ENCODE measurements around the gene RPL39L.

Gene RPL39L

GRCh38 chr3:187112934-187113793 lies 26.1 kb downstream of the RPL39L start:
- no peaks in the 10 kb centered on the region for H3K79me1 ChIP-seq (ENCODE audit: low read length)
- no CpG with 5 or more reads among the region's 2 CpGs for WGBS (ENCODE audit: extremely low coverage, insufficient coverage, low lambda C conversion rate)
- H2BK5ac ChIP-seq (ENCODE audit: low read length) = no peak overlapping the region
- no peaks in the 10 kb centered on the region for H3K79me2 ChIP-seq (ENCODE audit: control insufficient read depth, insufficient read depth, low read length)
- H3K18ac ChIP-seq (ENCODE audit: low read length) = no peak overlapping the region
- DNase-seq = peak; percentile 39
- H4K5ac ChIP-seq (ENCODE audit: low read length) = no peak overlapping the region
- no peak overlapping the region for H2BK15ac ChIP-seq (replicated peaks; ENCODE audit: low read depth)
- H3K4me3 ChIP-seq (ENCODE audit: low read length) = no peak overlapping the region
- H3K56ac ChIP-seq (ENCODE audit: low read length) = no peak overlapping the region
- no peak overlapping the region for H3K4ac ChIP-seq (ENCODE audit: low read depth, low read length)
- no peak overlapping the region for H3K27ac ChIP-seq (ENCODE audit: low read depth, low read length)
- no peaks in the 10 kb centered on the region for H3K27me3 ChIP-seq (ENCODE audit: insufficient read depth, low read length, poor library complexity)
- no peak overlapping the region for H3K23ac ChIP-seq (ENCODE audit: low read length)
- no peak overlapping the region for H2AK5ac ChIP-seq (ENCODE audit: low read length)
- no peak overlapping the region for H3K4me2 ChIP-seq (ENCODE audit: low read length)
- H3K36me3 ChIP-seq (ENCODE audit: control insufficient read depth, insufficient read depth, low read length) = no peaks in the 10 kb centered on the region
- H4K8ac ChIP-seq (ENCODE audit: low read depth, low read length) = no peak overlapping the region
- no peak overlapping the region for H2BK120ac ChIP-seq (ENCODE audit: low read depth, low read length)
- no peaks in the 10 kb centered on the region for H3K4me1 ChIP-seq (ENCODE audit: control insufficient read depth, low read depth, low read length)
- no peak overlapping the region for H3K9ac ChIP-seq (ENCODE audit: low read length)

DNA sequence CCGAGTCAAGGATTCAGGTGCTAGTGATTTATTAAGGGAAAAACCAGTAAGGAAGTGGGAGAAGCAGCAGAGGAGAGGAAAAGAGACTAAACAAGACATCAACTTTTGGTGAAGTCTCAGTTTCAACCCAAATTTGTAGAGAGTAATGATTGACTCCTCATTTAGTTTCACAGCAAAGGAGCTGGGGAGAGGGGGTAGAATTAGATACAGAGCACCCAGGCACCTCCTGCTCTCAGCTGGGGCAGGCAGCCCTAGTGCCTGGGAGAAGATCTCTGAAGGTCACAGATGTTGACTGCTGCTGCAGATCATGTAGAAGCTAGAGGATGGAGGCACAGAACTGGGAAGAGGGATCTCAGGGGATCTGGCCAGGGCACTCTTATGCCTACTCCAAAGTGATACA lies 29.1 kb downstream of the RPL39L start:
- Histone ChIP-seq H3K18ac (ENCODE audit: low read length) (no peak overlapping the region), H3K27me3 (ENCODE audit: insufficient read depth, low read length, poor library complexity) (no peaks in the 10 kb centered on the region), H3K4me1 (ENCODE audit: control insufficient read depth, low read depth, low read length) (no peaks in the 10 kb centered on the region), H3K79me1 (ENCODE audit: low read length) (no peaks in the 10 kb centered on the region), H3K9ac (ENCODE audit: low read length) (no peak overlapping the region), H2AK5ac (ENCODE audit: low read length) (no peak overlapping the region), H3K36me3 (ENCODE audit: control insufficient read depth, insufficient read depth, low read length) (no peaks in the 10 kb centered on the region), H3K79me2 (ENCODE audit: control insufficient read depth, insufficient read depth, low read length) (no peaks in the 10 kb centered on the region), H3K23ac (ENCODE audit: low read length) (no peak overlapping the region), H4K8ac (ENCODE audit: low read depth, low read length) (no peak overlapping the region), H3K4me2 (ENCODE audit: low read length) (no peak overlapping the region), H4K5ac (ENCODE audit: low read length) (no peak overlapping the region), H2BK5ac (ENCODE audit: low read length) (no peak overlapping the region), H2BK120ac (ENCODE audit: low read depth, low read length) (no peak overlapping the region), H2BK15ac (replicated peaks; ENCODE audit: low read depth) (no peak overlapping the region), H3K56ac (ENCODE audit: low read length) (no peak overlapping the region), H3K4me3 (ENCODE audit: low read length) (no peak overlapping the region), H3K4ac (ENCODE audit: low read depth, low read length) (no peak overlapping the region), H3K27ac (ENCODE audit: low read depth, low read length) (no peak overlapping the region)
- no peak for DNase-seq
- WGBS (ENCODE audit: extremely low coverage, insufficient coverage, low lambda C conversion rate) = no CpG with 5 or more reads among the region's 1 CpG

- Histone ChIP-seq H2BK120ac (ENCODE audit: low read depth, low read length) (no peak overlapping the region), H3K79me2 (ENCODE audit: control insufficient read depth, insufficient read depth, low read length) (no peaks in the 10 kb centered on the region), H4K5ac (ENCODE audit: low read length) (no peak overlapping the region), H3K18ac (ENCODE audit: low read length) (no peak overlapping the region), H2BK15ac (replicated peaks; ENCODE audit: low read depth) (no peak overlapping the region), H3K4ac (ENCODE audit: low read depth, low read length) (no peak overlapping the region), H3K9ac (ENCODE audit: low read length) (no peak overlapping the region), H3K4me1 (ENCODE audit: control insufficient read depth, low read depth, low read length) (no peaks in the 10 kb centered on the region), H3K36me3 (ENCODE audit: control insufficient read depth, insufficient read depth, low read length) (no peaks in the 10 kb centered on the region), H2AK5ac (ENCODE audit: low read length) (no peak overlapping the region), H3K27ac (ENCODE audit: low read depth, low read length) (no peak overlapping the region), H4K8ac (ENCODE audit: low read depth, low read length) (no peak overlapping the region), H3K4me2 (ENCODE audit: low read length) (no peak overlapping the region), H3K23ac (ENCODE audit: low read length) (no peak overlapping the region), H3K4me3 (ENCODE audit: low read length) (no peak overlapping the region), H3K56ac (ENCODE audit: low read length) (no peak overlapping the region), H3K79me1 (ENCODE audit: low read length) (no peaks in the 10 kb centered on the region), H2BK5ac (ENCODE audit: low read length) (no peak overlapping the region), H3K27me3 (ENCODE audit: insufficient read depth, low read length, poor library complexity) (no peaks in the 10 kb centered on the region)
- no peak for DNase-seq
- no CpG with 5 or more reads among the region's 3 CpGs for WGBS (ENCODE audit: extremely low coverage, insufficient coverage, low lambda C conversion rate)
These were observed 31.3 kb downstream of the RPL39L start for GRCh38 chr3:187107989-187108388.

- Histone ChIP-seq H3K27ac (ENCODE audit: low read depth, low read length) (no peak overlapping the region), H2AK5ac (ENCODE audit: low read length) (no peak overlapping the region), H3K27me3 (ENCODE audit: insufficient read depth, low read length, poor library complexity) (no peaks in the 10 kb centered on the region), H3K4me3 (ENCODE audit: low read length) (no peak overlapping the region), H3K36me3 (ENCODE audit: control insufficient read depth, insufficient read depth, low read length) (no peaks in the 10 kb centered on the region), H3K9ac (ENCODE audit: low read length) (no peak overlapping the region), H4K5ac (ENCODE audit: low read length) (no peak overlapping the region), H3K4ac (ENCODE audit: low read depth, low read length) (no peak overlapping the region), H3K79me1 (ENCODE audit: low read length) (no peaks in the 10 kb centered on the region), H3K4me1 (ENCODE audit: control insufficient read depth, low read depth, low read length) (no peaks in the 10 kb centered on the region), H2BK5ac (ENCODE audit: low read length) (no peak overlapping the region), H3K79me2 (ENCODE audit: control insufficient read depth, insufficient read depth, low read length) (no peaks in the 10 kb centered on the region), H3K4me2 (ENCODE audit: low read length) (no peak overlapping the region), H4K8ac (ENCODE audit: low read depth, low read length) (no peak overlapping the region), H3K18ac (ENCODE audit: low read length) (no peak overlapping the region), H3K56ac (ENCODE audit: low read length) (no peak overlapping the region), H3K23ac (ENCODE audit: low read length) (no peak overlapping the region), H2BK15ac (replicated peaks; ENCODE audit: low read depth) (no peak overlapping the region), H2BK120ac (ENCODE audit: low read depth, low read length) (no peak overlapping the region)
- no peak for DNase-seq
- WGBS (ENCODE audit: extremely low coverage, insufficient coverage, low lambda C conversion rate) = no CpG with 5 or more reads among the region's 3 CpGs
These were observed 33.6 kb downstream of the RPL39L start for GRCh38 chr3:187105700-187106099.

DNA sequence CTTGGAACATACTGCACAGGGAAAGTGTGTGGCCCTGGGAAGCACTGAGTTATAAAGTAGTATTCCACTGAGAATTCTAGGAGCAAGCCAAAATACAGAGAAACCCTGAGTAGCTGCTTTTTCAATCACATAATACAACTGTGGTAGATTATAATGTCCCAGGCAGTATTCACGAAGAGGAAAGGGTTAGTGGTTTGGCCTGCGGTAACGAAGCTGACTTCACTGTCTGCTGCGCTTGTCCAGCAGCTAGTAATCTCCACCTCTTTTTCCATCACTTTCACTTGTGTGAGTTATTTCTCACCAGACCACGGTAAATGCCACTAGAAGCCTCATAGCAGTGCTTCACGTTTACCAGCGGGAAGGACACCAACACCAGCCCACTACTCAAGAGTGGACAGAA lies 34.4 kb downstream of the RPL39L start:
- Histone ChIP-seq H3K4me2 (ENCODE audit: low read length) (no peak overlapping the region), H4K8ac (ENCODE audit: low read depth, low read length) (no peak overlapping the region), H3K27ac (ENCODE audit: low read depth, low read length) (no peak overlapping the region), H4K5ac (ENCODE audit: low read length) (no peak overlapping the region), H3K23ac (ENCODE audit: low read length) (no peak overlapping the region), H3K36me3 (ENCODE audit: control insufficient read depth, insufficient read depth, low read length) (no peaks in the 10 kb centered on the region), H2BK15ac (replicated peaks; ENCODE audit: low read depth) (no peak overlapping the region), H3K4ac (ENCODE audit: low read depth, low read length) (no peak overlapping the region), H3K4me3 (ENCODE audit: low read length) (no peak overlapping the region), H2AK5ac (ENCODE audit: low read length) (no peak overlapping the region), H2BK120ac (ENCODE audit: low read depth, low read length) (no peak overlapping the region), H3K56ac (ENCODE audit: low read length) (no peak overlapping the region), H3K79me2 (ENCODE audit: control insufficient read depth, insufficient read depth, low read length) (no peaks in the 10 kb centered on the region), H2BK5ac (ENCODE audit: low read length) (no peak overlapping the region), H3K27me3 (ENCODE audit: insufficient read depth, low read length, poor library complexity) (no peaks in the 10 kb centered on the region), H3K79me1 (ENCODE audit: low read length) (no peaks in the 10 kb centered on the region), H3K18ac (ENCODE audit: low read length) (no peak overlapping the region), H3K4me1 (ENCODE audit: control insufficient read depth, low read depth, low read length) (no peaks in the 10 kb centered on the region), H3K9ac (ENCODE audit: low read length) (no peak overlapping the region)
- DNase-seq = no peak
- no CpG with 5 or more reads among the region's 7 CpGs for WGBS (ENCODE audit: extremely low coverage, insufficient coverage, low lambda C conversion rate)

GRCh38 chr3:187104342-187104741 lies 35.0 kb downstream of the RPL39L start:
- Histone ChIP-seq H2BK120ac (ENCODE audit: low read depth, low read length) (no peak overlapping the region), H3K79me2 (ENCODE audit: control insufficient read depth, insufficient read depth, low read length) (no peaks in the 10 kb centered on the region), H2BK15ac (replicated peaks; ENCODE audit: low read depth) (no peak overlapping the region), H2AK5ac (ENCODE audit: low read length) (no peak overlapping the region), H3K4me2 (ENCODE audit: low read length) (no peak overlapping the region), H3K23ac (ENCODE audit: low read length) (no peak overlapping the region), H2BK5ac (ENCODE audit: low read length) (no peak overlapping the region), H3K4me1 (ENCODE audit: control insufficient read depth, low read depth, low read length) (no peaks in the 10 kb centered on the region), H4K8ac (ENCODE audit: low read depth, low read length) (no peak overlapping the region), H3K4ac (ENCODE audit: low read depth, low read length) (no peak overlapping the region), H3K36me3 (ENCODE audit: control insufficient read depth, insufficient read depth, low read length) (no peaks in the 10 kb centered on the region), H3K27ac (ENCODE audit: low read depth, low read length) (no peak overlapping the region), H3K27me3 (ENCODE audit: insufficient read depth, low read length, poor library complexity) (no peaks in the 10 kb centered on the region), H3K4me3 (ENCODE audit: low read length) (no peak overlapping the region), H3K79me1 (ENCODE audit: low read length) (no peaks in the 10 kb centered on the region), H3K18ac (ENCODE audit: low read length) (no peak overlapping the region), H3K9ac (ENCODE audit: low read length) (no peak overlapping the region), H4K5ac (ENCODE audit: low read length) (no peak overlapping the region), H3K56ac (ENCODE audit: low read length) (no peak overlapping the region)
- WGBS (ENCODE audit: extremely low coverage, insufficient coverage, low lambda C conversion rate) = no CpG with 5 or more reads among the region's 7 CpGs
- no peak for DNase-seq
